Panc1 (cell line): ENCODE results near the gene WNT9A.

Experiments used
- SIN3A ChIP-seq: IDR thresholded peaks from 2 replicates; pipeline ENCODE4 v1.6.1; 2012; ENCODE audit warnings: low read depth, mild to moderate bottlenecking, low read length, moderate library complexity, borderline replicate concordance; ENCODE audit not compliant: insufficient read depth
- TF ChIP-seq, protein P1 (sequence below): fragments of 450-650 bp; IDR thresholded peaks from 2 replicates; pipeline ENCODE4 v1.5.1; 2017; ENCODE audit warnings: mild to moderate bottlenecking
- TF ChIP-seq, protein P2 (sequence below), 2 experiments: IDR thresholded peaks; 2 replicates each; pipeline ENCODE4 v1.6.1; 2011 to 2012; ENCODE audit warnings: low read depth in 2 of 2, control low read depth in 1 of 2, low read length in 1 of 2, mild to moderate bottlenecking in 1 of 2, moderate library complexity in 1 of 2; ENCODE audit not compliant: insufficient read depth in 1 of 2

DNA sequence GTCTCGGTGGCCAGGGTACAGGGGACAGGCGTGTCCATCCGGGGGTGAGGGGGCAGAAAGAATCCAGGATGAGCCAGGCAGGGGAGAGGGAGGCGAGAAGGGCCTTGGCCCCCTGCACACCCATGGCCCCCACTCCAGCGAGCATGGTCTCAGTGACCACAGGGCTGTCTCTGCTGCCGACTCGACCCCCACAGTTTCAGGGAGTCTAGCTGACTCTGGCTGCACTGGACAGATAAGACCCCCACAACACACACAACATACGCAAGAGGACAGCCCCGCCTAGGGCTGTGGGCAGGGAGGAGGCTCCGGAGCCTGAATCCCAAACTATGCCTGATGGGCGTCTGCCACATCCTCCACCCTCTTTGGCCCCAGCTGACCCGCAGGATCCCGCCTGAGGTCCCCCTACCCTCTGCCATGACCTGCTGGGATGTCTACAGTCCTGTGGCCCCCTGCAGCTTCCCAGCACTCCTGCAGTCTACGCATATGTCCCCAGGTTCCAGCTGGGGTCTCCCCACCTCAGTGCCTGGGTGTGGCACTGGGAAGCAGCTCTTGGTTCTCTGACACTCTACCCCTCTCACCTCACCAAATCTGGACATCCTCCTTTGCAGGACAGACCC is 22.0 kb downstream of the WNT9A start:
- TF ChIP-seq, protein P1, sequence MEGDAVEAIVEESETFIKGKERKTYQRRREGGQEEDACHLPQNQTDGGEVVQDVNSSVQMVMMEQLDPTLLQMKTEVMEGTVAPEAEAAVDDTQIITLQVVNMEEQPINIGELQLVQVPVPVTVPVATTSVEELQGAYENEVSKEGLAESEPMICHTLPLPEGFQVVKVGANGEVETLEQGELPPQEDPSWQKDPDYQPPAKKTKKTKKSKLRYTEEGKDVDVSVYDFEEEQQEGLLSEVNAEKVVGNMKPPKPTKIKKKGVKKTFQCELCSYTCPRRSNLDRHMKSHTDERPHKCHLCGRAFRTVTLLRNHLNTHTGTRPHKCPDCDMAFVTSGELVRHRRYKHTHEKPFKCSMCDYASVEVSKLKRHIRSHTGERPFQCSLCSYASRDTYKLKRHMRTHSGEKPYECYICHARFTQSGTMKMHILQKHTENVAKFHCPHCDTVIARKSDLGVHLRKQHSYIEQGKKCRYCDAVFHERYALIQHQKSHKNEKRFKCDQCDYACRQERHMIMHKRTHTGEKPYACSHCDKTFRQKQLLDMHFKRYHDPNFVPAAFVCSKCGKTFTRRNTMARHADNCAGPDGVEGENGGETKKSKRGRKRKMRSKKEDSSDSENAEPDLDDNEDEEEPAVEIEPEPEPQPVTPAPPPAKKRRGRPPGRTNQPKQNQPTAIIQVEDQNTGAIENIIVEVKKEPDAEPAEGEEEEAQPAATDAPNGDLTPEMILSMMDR: no peak
- TF ChIP-seq SIN3A: no peak
- TF ChIP-seq, protein P2, sequence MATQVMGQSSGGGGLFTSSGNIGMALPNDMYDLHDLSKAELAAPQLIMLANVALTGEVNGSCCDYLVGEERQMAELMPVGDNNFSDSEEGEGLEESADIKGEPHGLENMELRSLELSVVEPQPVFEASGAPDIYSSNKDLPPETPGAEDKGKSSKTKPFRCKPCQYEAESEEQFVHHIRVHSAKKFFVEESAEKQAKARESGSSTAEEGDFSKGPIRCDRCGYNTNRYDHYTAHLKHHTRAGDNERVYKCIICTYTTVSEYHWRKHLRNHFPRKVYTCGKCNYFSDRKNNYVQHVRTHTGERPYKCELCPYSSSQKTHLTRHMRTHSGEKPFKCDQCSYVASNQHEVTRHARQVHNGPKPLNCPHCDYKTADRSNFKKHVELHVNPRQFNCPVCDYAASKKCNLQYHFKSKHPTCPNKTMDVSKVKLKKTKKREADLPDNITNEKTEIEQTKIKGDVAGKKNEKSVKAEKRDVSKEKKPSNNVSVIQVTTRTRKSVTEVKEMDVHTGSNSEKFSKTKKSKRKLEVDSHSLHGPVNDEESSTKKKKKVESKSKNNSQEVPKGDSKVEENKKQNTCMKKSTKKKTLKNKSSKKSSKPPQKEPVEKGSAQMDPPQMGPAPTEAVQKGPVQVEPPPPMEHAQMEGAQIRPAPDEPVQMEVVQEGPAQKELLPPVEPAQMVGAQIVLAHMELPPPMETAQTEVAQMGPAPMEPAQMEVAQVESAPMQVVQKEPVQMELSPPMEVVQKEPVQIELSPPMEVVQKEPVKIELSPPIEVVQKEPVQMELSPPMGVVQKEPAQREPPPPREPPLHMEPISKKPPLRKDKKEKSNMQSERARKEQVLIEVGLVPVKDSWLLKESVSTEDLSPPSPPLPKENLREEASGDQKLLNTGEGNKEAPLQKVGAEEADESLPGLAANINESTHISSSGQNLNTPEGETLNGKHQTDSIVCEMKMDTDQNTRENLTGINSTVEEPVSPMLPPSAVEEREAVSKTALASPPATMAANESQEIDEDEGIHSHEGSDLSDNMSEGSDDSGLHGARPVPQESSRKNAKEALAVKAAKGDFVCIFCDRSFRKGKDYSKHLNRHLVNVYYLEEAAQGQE (IDR thresholded peaks at IDR 0.05; ENCODE audit: insufficient read depth in 1 of 2, low read depth in 2 of 2, low read length in 1 of 2): no peak
